NT2/D1 (cell line): ENCODE data around the gene GH2.
"Not testable (repeated sequence)": the region's sequence is repeated elsewhere in the genome, so short reads cannot be mapped to it uniquely, and the experiment has no call there.

Experiments used
- SUZ12 ChIP-seq: IDR thresholded peaks from 2 replicates; pipeline ENCODE4 v1.6.1; 2011; ENCODE audit not compliant: insufficient read length, insufficient read depth; ENCODE audit errors: extremely low read depth
- ZNF274 ChIP-seq: IDR thresholded peaks from 2 replicates; pipeline ENCODE4 v1.6.1; 2011; ENCODE audit warnings: mild to moderate bottlenecking, low read depth, low read length

GRCh38 chr17:63873577-63873976 lies 8.2 kb downstream of the GH2 start, which contains the start of gene CSH2:
- TF ChIP-seq ZNF274, SUZ12: not testable (repeated sequence)
